Fibroblast of villous mesenchyme (primary cell): ENCODE data around the gene GCDH. TPM values are rescaled to one million over a fixed set of nuclear protein-coding genes. Genes with fewer than 3 reads are reported as not detected.

Experiments
- DNase-seq: peaks from one replicate; pipeline ENCODE4 v3.0.0-alpha.2; 2010; ENCODE audit warnings: low read depth
- H3K4me3 ChIP-seq: 2 replicates; pipeline ENCODE4 v1.5.1; 2011; ENCODE audit warnings: low read depth, mild to moderate bottlenecking, low read length
- CTCF ChIP-seq: IDR thresholded peaks from 2 replicates; pipeline ENCODE4 v1.5.1; 2012; ENCODE audit warnings: low read depth, mild to moderate bottlenecking, low read length; ENCODE audit not compliant: insufficient read depth
- total RNA-seq: library from RNA; depleted of rRNA; stranded (reverse); fragments of >200 nt; gene quantifications from 2 replicates; pipeline ENCODE4 v1.2.3, GENCODE V29; 2012

The GCDH gene
- total RNA-seq, 1 donor = 17.3 TPM

DNA sequence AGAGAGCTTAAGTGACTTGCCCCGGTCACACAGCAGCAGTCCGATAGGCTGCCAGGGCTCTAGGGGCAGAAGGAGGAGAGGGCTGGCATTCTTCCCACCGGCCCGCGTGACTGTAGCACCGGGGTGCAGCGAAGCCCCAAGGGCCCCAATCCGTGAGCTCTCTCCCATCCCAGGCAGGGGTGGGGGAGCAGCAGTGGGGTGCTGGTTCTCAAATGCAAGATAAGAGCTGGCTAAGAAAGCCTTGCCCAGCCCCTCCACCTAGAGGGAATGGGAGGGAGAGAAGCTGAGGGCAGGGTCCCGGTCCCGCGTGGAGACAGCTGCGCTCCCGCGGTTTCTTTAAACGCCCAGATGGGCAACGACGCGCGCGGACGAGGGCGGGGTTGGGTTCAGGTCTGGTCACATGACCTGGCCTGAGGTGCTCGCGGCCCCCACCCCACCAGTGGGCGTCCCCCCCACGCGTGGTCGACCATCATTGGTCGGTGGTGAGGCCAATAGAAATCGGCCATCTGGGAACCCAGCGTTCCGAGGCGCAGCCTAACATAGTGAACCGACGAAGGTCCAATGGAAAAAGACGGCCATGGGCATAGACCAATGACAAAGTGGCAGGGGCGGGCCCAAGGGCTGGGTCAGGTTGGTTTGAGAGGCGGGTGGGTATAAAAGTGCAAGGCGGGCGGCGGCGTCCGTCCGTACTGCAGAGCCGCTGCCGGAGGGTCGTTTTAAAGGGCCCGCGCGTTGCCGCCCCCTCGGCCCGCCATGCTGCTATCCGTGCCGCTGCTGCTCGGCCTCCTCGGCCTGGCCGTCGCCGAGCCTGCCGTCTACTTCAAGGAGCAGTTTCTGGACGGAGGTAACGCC is 47.2 kb downstream of the GCDH start, which contains the start of gene CALR:
Gene CALR, plus strand, starts transcription at position 683 of the 852 bp plus-strand sequence. Its CDS starts 71 bp downstream, at position 754.
- no peak for TF ChIP-seq CTCF
- DNase-seq = peak; percentile 100

DNA sequence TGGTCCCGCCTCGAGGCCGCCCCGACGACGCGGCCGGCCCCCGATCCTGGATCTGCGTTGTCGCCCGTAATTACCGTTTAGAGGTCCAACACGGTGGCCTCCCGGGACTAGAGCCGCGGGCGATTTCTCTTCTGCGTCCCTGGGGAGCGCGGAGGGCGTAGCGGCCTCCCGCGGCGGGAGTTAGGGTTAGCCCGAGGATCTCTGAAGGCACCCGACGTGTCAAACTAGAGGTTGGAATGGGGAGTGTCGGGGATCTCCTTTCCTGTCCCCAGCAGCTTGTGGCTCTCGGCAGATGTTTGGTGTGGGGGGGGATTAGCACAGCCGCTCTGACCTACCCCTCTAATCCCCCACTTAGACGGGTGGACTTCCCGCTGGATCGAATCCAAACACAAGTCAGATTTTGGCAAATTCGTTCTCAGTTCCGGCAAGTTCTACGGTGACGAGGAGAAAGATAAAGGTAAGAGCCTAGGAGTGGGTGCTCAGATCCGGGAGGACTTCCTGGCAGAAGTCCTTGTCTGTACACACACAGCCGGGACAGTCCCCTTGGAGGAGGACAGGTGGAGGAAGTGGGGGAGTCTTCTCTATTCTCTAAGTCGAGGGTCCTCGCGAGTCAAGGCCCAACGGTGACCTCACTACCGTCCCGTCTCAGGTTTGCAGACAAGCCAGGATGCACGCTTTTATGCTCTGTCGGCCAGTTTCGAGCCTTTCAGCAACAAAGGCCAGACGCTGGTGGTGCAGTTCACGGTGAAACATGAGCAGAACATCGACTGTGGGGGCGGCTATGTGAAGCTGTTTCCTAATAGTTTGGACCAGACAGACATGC is 48.0 kb downstream of the GCDH start:
- DNase-seq = peak; percentile 60
- peak overlapping the region; percentile 92 for H3K4me3 ChIP-seq
- TF ChIP-seq CTCF = peak; percentile 20

More for the DNA sequence above, 47.2 kb downstream of the GCDH start, which contains the start of gene CALR:
- H3K4me3 ChIP-seq = peak within 1 kb of the TSS; percentile 92

DNA sequence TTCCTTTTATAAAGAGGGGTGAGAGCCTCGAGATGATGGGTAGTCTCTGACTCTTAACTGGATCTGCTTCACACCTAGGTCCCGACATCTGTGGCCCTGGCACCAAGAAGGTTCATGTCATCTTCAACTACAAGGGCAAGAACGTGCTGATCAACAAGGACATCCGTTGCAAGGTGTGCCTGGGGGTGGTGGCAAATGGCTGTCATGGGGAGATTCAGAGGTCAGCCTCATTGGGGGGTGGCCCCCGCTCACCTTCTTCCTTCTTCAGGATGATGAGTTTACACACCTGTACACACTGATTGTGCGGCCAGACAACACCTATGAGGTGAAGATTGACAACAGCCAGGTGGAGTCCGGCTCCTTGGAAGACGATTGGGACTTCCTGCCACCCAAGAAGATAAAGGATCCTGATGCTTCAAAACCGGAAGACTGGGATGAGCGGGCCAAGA is 49.0 kb downstream of the GCDH start:
- DNase-seq = no peak
- no peak for TF ChIP-seq CTCF
- H3K4me3 ChIP-seq = peak overlapping the region; percentile 92

- peak overlapping the region; percentile 92 for H3K4me3 ChIP-seq
- DNase-seq = no peak
- TF ChIP-seq CTCF = no peak
Observed at GRCh38 chr19:12940897-12941296, 49.9 kb downstream of the GCDH start.

DNA sequence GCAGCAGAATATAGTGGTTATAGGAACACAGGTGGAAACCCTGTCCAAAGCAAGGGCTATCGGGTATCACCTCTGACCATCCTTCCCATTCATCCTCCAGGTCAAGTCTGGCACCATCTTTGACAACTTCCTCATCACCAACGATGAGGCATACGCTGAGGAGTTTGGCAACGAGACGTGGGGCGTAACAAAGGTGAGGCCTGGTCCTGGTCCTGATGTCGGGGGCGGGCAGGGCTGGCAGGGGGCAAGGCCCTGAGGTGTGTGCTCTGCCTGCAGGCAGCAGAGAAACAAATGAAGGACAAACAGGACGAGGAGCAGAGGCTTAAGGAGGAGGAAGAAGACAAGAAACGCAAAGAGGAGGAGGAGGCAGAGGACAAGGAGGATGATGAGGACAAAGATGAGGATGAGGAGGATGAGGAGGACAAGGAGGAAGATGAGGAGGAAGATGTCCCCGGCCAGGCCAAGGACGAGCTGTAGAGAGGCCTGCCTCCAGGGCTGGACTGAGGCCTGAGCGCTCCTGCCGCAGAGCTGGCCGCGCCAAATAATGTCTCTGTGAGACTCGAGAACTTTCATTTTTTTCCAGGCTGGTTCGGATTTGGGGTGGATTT is 52.6 kb downstream of the GCDH start:
- no peak for TF ChIP-seq CTCF
- DNase-seq = no peak
- H3K4me3 ChIP-seq = no peak overlapping the region

DNA sequence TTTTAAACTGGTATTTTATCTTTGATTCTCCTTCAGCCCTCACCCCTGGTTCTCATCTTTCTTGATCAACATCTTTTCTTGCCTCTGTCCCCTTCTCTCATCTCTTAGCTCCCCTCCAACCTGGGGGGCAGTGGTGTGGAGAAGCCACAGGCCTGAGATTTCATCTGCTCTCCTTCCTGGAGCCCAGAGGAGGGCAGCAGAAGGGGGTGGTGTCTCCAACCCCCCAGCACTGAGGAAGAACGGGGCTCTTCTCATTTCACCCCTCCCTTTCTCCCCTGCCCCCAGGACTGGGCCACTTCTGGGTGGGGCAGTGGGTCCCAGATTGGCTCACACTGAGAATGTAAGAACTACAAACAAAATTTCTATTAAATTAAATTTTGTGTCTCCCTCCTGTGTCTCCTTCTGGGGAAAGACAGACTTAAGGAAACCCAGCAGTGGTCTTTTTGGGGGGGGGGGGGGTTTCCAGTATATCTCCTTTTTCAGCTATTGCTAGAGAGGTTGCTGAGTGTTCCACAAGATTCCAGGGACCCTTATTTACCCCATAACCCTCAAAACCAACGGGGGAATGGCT is 53.2 kb downstream of the GCDH start:
- TF ChIP-seq CTCF = no peak
- DNase-seq = no peak
- H3K4me3 ChIP-seq = no peak overlapping the region
